Gastrocnemius medialis (tissue), 4 donors: ENCODE measurements around the gene CEBPZOS.

Source experiments
- POLR2A ChIP-seq, 2 donors: fragments of 450-650 bp; IDR thresholded peaks; one replicate each; pipeline ENCODE4 v1.6.1; 2017; ENCODE audit warnings: antibody characterized with exemption in 2 of 2, mild to moderate bottlenecking in 2 of 2, moderate library complexity in 2 of 2
- TF ChIP-seq, protein P1 (sequence below), 5 experiments: fragments of 450-650 bp in 3 of 5; fragments of 200-600 bp in 2 of 5; sonication (generic) in 2 of 5; IDR thresholded peaks in 4 of 5; conservative IDR thresholded peaks in 1 of 5; 1 replicate in 4 of 5; 2 replicates in 1 of 5; pipeline ENCODE4 v1.5.1; 2016 to 2019; ENCODE audit warnings: antibody characterized with exemption in 5 of 5, mild to moderate bottlenecking in 3 of 5, moderate library complexity in 3 of 5

DNA sequence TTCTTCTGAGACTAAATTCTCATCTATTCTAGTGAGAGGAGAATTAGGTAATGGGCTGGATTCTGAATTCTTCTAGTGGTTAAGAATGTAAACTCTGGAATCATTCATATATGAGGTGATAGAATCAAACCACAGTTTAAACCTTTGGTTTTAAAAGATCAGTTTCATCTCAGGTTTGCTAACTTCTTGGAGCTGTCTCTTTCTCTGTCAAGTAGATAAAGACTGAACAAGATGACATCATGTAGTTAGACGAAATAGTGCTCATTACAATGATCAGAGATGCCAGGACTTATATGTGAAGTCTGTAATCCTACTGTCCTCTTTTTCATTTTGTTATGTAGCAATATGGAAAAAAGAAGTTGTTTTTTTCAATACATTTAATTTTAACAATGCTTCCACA lies 4.9 kb downstream of the CEBPZOS start:
- TF ChIP-seq, protein P1, sequence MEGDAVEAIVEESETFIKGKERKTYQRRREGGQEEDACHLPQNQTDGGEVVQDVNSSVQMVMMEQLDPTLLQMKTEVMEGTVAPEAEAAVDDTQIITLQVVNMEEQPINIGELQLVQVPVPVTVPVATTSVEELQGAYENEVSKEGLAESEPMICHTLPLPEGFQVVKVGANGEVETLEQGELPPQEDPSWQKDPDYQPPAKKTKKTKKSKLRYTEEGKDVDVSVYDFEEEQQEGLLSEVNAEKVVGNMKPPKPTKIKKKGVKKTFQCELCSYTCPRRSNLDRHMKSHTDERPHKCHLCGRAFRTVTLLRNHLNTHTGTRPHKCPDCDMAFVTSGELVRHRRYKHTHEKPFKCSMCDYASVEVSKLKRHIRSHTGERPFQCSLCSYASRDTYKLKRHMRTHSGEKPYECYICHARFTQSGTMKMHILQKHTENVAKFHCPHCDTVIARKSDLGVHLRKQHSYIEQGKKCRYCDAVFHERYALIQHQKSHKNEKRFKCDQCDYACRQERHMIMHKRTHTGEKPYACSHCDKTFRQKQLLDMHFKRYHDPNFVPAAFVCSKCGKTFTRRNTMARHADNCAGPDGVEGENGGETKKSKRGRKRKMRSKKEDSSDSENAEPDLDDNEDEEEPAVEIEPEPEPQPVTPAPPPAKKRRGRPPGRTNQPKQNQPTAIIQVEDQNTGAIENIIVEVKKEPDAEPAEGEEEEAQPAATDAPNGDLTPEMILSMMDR (IDR thresholded peaks at IDR 0.05 in 4 of 5, conservative IDR thresholded peaks at IDR 0.05 in 1 of 5): no peak
- TF ChIP-seq POLR2A (IDR thresholded peaks at IDR 0.05): no peak
